Spleen (tissue), 7 donors: ENCODE measurements around the gene TJP1.

Source experiments
- CTCF ChIP-seq, 11 experiments: fragments of 200-600 bp in 7 of 11; fragments of 450-650 bp in 4 of 11; sonication (generic) in 4 of 11; IDR thresholded peaks in 8 of 11; conservative IDR thresholded peaks in 3 of 11; 1 replicate in 7 of 11; 2 replicates in 4 of 11; pipeline versions ENCODE4 v1.4.0 to v1.8.0; 2016 to 2021; ENCODE audit warnings: antibody characterized with exemption in 11 of 11, inconsistent platforms in 4 of 11, mild to moderate bottlenecking in 1 of 11
- POLR2AphosphoS5 ChIP-seq, 3 donors: sonication (generic); formaldehyde crosslinking; IDR thresholded peaks; one replicate each; pipeline ENCODE4 v1.5.1; 2017; ENCODE audit warnings: antibody characterized with exemption in 3 of 3
- donor health status: DM: no; HTN: no; CAD: no; lungs with moderate emphysema.
- donor health status: DM: no; HTN: no; CAD: no.
- donor health status: DM: no; HTN: no; CAD: no.

- TF ChIP-seq CTCF (IDR thresholded peaks at IDR 0.05 in 8 of 11, conservative IDR thresholded peaks at IDR 0.05 in 3 of 11) (no peak), POLR2AphosphoS5 (IDR thresholded peaks at IDR 0.05) (no peak)
These were observed 26.7 kb downstream of the TJP1 start for GRCh38 chr15:29795610-29796009.
